HEK293 (cell line): ENCODE results near the gene HES7.

Experiments used
- CTCF ChIA-PET: fragments of 350-600 bp; formaldehyde crosslinking; extraction: SDS; loops from one replicate; lab custom pipeline; 2021; ENCODE audit warnings: antibody characterized with exemption; lab: Yijun Ruan, JAX
- POLR2A ChIA-PET: fragments of 300-600 bp; formaldehyde crosslinking; extraction: SDS; loops from one replicate; lab custom pipeline; 2020; ENCODE audit warnings: antibody characterized with exemption, inconsistent platforms; lab: Yijun Ruan, JAX
- H3K27ac ChIP-seq: fragments of 200-500 bp; sonication (Bioruptor generic); 2 replicates; pipeline ENCODE4 v1.5.1; 2014; ENCODE audit warnings: low read depth, low read length, control low read depth, inconsistent platforms; ENCODE audit errors: extremely low read depth
- H3K36me3 ChIP-seq, 2 experiments: fragments of 200-500 bp in 1 of 2; sonication (Bioruptor generic) in 1 of 2; 1 replicate in 1 of 2; 2 replicates in 1 of 2; pipeline ENCODE4 v1.5.1; 2014 to 2017; ENCODE audit warnings: inconsistent platforms in 2 of 2, low read length in 2 of 2; ENCODE audit not compliant: control insufficient read depth in 2 of 2, insufficient read depth in 1 of 2
- H3K4me1 ChIP-seq: fragments of 200-500 bp; sonication (Bioruptor generic); 2 replicates; pipeline ENCODE4 v1.5.1; 2014; ENCODE audit warnings: mild to moderate bottlenecking, low read length, inconsistent platforms; ENCODE audit not compliant: control insufficient read depth, insufficient read depth
- H3K4me3 ChIP-seq: 2 replicates; pipeline ENCODE4 v1.5.1; 2011; ENCODE audit warnings: low read depth, mild to moderate bottlenecking, control low read depth, low read length, moderate library complexity
- H3K9me3 ChIP-seq: fragments of 200-500 bp; sonication (Bioruptor generic); 2 replicates; pipeline ENCODE4 v1.5.1; 2014; ENCODE audit warnings: low read depth, low read length, inconsistent platforms; ENCODE audit not compliant: control insufficient read depth, insufficient read depth
- FEZF1 ChIP-seq: fragments of 450-650 bp; formaldehyde crosslinking; IDR thresholded peaks from 2 replicates; pipeline ENCODE4 v1.5.1; 2016; ENCODE audit warnings: missing biosample characterization, missing genetic modification characterization
- IKZF3 ChIP-seq: fragments of 450-650 bp; IDR thresholded peaks from 2 replicates; pipeline ENCODE4 v1.5.0; 2018; ENCODE audit warnings: missing biosample characterization, mild to moderate bottlenecking, missing genetic modification characterization, moderate library complexity
- KLF7 ChIP-seq: fragments of 450-650 bp; formaldehyde crosslinking; IDR thresholded peaks from 2 replicates; pipeline ENCODE4 v1.5.1; 2016; ENCODE audit warnings: missing biosample characterization, missing genetic modification characterization, borderline replicate concordance
- KLF9 ChIP-seq: fragments of 450-650 bp; formaldehyde crosslinking; IDR thresholded peaks from 2 replicates; pipeline ENCODE4 v1.5.1; 2016; ENCODE audit warnings: missing biosample characterization, missing genetic modification characterization, low read depth
- TCF7L2 ChIP-seq: IDR thresholded peaks from 2 replicates; pipeline ENCODE4 v1.6.1; 2011; ENCODE audit warnings: low read depth, mild to moderate bottlenecking, inconsistent platforms, low read length, moderate library complexity, borderline replicate concordance
- ZBTB48 ChIP-seq: fragments of 450-650 bp; formaldehyde crosslinking; IDR thresholded peaks from 2 replicates; pipeline ENCODE4 v1.5.1; 2016; ENCODE audit warnings: missing biosample characterization, missing genetic modification characterization
- ZBTB7A ChIP-seq: fragments of 450-650 bp; formaldehyde crosslinking; IDR thresholded peaks from 2 replicates; pipeline ENCODE4 v1.5.1; 2016; ENCODE audit warnings: low read depth, missing biosample characterization, missing genetic modification characterization
- ZEB2 ChIP-seq: fragments of 450-650 bp; formaldehyde crosslinking; IDR thresholded peaks from 2 replicates; pipeline ENCODE4 v1.5.1; 2016; ENCODE audit warnings: missing biosample characterization, missing genetic modification characterization
- ZNF169 ChIP-seq: fragments of 450-650 bp; formaldehyde crosslinking; IDR thresholded peaks from 2 replicates; pipeline ENCODE4 v1.5.1; 2016; ENCODE audit warnings: missing biosample characterization, missing genetic modification characterization
- ZNF24 ChIP-seq: fragments of 450-650 bp; formaldehyde crosslinking; IDR thresholded peaks from 2 replicates; pipeline ENCODE4 v1.5.1; 2016; ENCODE audit warnings: missing biosample characterization, missing genetic modification characterization
- ZNF248 ChIP-seq: fragments of 450-650 bp; formaldehyde crosslinking; IDR thresholded peaks from 2 replicates; pipeline ENCODE4 v1.5.1; 2017; ENCODE audit warnings: missing biosample characterization, missing genetic modification characterization
- ZNF280D ChIP-seq: fragments of 450-650 bp; formaldehyde crosslinking; IDR thresholded peaks from 2 replicates; pipeline ENCODE4 v1.5.1; 2016; ENCODE audit warnings: missing biosample characterization, missing genetic modification characterization
- ZNF362 ChIP-seq: fragments of 450-650 bp; formaldehyde crosslinking; IDR thresholded peaks from 2 replicates; pipeline ENCODE4 v1.5.1; 2016; ENCODE audit warnings: missing biosample characterization, missing genetic modification characterization
- ZNF416 ChIP-seq: fragments of 450-650 bp; formaldehyde crosslinking; IDR thresholded peaks from 2 replicates; pipeline ENCODE4 v1.5.1; 2016; ENCODE audit warnings: missing biosample characterization, missing genetic modification characterization
- ZNF433 ChIP-seq: fragments of 450-650 bp; formaldehyde crosslinking; IDR thresholded peaks from 2 replicates; pipeline ENCODE4 v1.5.1; 2016; ENCODE audit warnings: missing biosample characterization, missing genetic modification characterization, low read depth
- ZNF521 ChIP-seq: fragments of 450-650 bp; formaldehyde crosslinking; IDR thresholded peaks from 2 replicates; pipeline ENCODE4 v1.5.1; 2017; ENCODE audit warnings: missing biosample characterization, mild to moderate bottlenecking, missing genetic modification characterization
- ZNF544 ChIP-seq: fragments of 450-650 bp; formaldehyde crosslinking; IDR thresholded peaks from 2 replicates; pipeline ENCODE4 v1.5.0; 2017; ENCODE audit warnings: missing biosample characterization, missing genetic modification characterization
- ZNF548 ChIP-seq: fragments of 450-650 bp; formaldehyde crosslinking; IDR thresholded peaks from 2 replicates; pipeline ENCODE4 v1.5.1; 2016; ENCODE audit warnings: missing biosample characterization, missing genetic modification characterization
- ZNF549 ChIP-seq: fragments of 450-650 bp; IDR thresholded peaks from 2 replicates; pipeline ENCODE4 v1.5.1; 2018; ENCODE audit warnings: missing biosample characterization, missing genetic modification characterization, mild to moderate bottlenecking, inconsistent platforms, moderate library complexity
- ZNF555 ChIP-seq: fragments of 450-650 bp; formaldehyde crosslinking; conservative IDR thresholded peaks from 2 replicates; pipeline ENCODE4 v1.5.1; 2017; ENCODE audit warnings: missing biosample characterization, mild to moderate bottlenecking, missing genetic modification characterization, inconsistent platforms
- ZNF558 ChIP-seq: fragments of 450-650 bp; formaldehyde crosslinking; IDR thresholded peaks from 2 replicates; pipeline ENCODE4 v1.5.1; 2016; ENCODE audit warnings: missing biosample characterization, missing genetic modification characterization
- ZNF585B ChIP-seq: fragments of 450-650 bp; formaldehyde crosslinking; IDR thresholded peaks from 2 replicates; pipeline ENCODE4 v1.5.1; 2016; ENCODE audit warnings: missing biosample characterization, missing genetic modification characterization
- ZNF596 ChIP-seq: fragments of 450-650 bp; IDR thresholded peaks from 2 replicates; pipeline ENCODE4 v1.5.0; 2018; ENCODE audit warnings: missing biosample characterization, mild to moderate bottlenecking, missing genetic modification characterization, moderate library complexity
- ZNF623 ChIP-seq: fragments of 450-650 bp; formaldehyde crosslinking; IDR thresholded peaks from 2 replicates; pipeline ENCODE4 v1.5.1; 2016; ENCODE audit warnings: missing biosample characterization, missing genetic modification characterization
- ZNF704 ChIP-seq: fragments of 450-650 bp; formaldehyde crosslinking; IDR thresholded peaks from 2 replicates; pipeline ENCODE4 v1.5.1; 2016; ENCODE audit warnings: missing biosample characterization, missing genetic modification characterization
- ZNF777 ChIP-seq: fragments of 450-650 bp; formaldehyde crosslinking; IDR thresholded peaks from 2 replicates; pipeline ENCODE4 v1.5.1; 2017; ENCODE audit warnings: missing biosample characterization, missing genetic modification characterization, borderline replicate concordance
- ZNF785 ChIP-seq: fragments of 450-650 bp; formaldehyde crosslinking; IDR thresholded peaks from 2 replicates; pipeline ENCODE4 v1.5.1; 2016; ENCODE audit warnings: missing biosample characterization, missing genetic modification characterization
- ZNF792 ChIP-seq: fragments of 450-650 bp; formaldehyde crosslinking; IDR thresholded peaks from 2 replicates; pipeline ENCODE4 v1.5.1; 2016; ENCODE audit warnings: missing biosample characterization, missing genetic modification characterization
- ZSCAN5A ChIP-seq: fragments of 450-650 bp; formaldehyde crosslinking; IDR thresholded peaks from 2 replicates; pipeline ENCODE4 v1.5.1; 2016; ENCODE audit warnings: missing biosample characterization, missing genetic modification characterization
- TF ChIP-seq, protein P1 (sequence below): fragments of 450-650 bp; formaldehyde crosslinking; IDR thresholded peaks from 2 replicates; pipeline ENCODE4 v1.5.1; 2016; ENCODE audit warnings: missing biosample characterization, missing genetic modification characterization

HES7 gene

DNA sequence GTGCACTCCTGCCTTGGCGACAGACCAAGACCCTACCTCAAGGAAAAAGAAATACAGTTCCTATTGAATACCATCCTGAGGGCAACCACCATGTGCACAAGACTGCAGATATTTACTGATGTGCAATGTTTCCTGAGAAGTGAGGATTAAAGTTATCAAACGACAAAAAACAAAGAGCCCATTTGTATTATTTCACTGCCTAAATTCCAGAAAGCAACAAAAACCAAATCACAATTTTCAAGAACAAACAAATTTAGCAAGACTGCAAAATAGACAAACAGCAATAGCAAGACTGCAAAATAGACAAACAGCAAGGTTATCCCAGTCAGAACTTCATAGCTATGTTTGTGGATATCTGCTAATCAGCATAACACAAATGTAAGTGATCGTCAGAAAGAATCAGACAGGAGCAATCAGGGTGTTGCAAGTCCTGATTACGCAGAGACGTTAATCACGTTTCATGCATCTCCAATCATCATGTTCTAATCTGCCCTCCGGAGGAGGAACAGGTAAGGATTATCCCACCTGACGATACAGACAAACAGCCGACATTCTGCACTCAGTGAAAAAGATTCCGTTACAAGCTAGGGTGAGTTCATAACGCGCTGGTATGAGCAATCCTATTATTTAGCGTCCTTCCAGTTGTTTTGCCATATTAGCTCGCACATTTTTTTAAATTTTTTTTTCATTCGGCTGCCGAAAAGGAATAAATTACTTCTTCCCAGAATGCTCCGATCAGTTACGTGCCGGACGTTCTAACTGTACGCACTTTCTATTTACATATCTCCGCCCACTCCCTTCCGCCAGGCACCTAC lies 49.4 kb upstream of the HES7 start:
- Histone ChIP-seq H3K36me3 (no peaks in the 10 kb centered on the region), H3K9me3 (no peaks in the 10 kb centered on the region), H3K4me3 (peak overlapping the region; percentile 53), H3K27ac (peak overlapping the region; percentile 89), H3K4me1 (peaks cover 10% of the 10 kb centered on the region)
- ChIA-PET CTCF (interaction anchor here (0.7 to 1.9 kb wide), 8 partner anchors 10 to 128 kb away, joined by 3 to 10 read pairs (median 4); partner anchors contain the start of gene ALOXE3), POLR2A (interaction anchor here (0.5 to 3.4 kb wide), 34 partner anchors 9 to 769 kb away, joined by 3 to 68 read pairs (median 6); partner anchors contain the start of genes AURKB, BORCS6, CTC1 and HES7)
- TF ChIP-seq ZNF704 (tag by site-specific recombination) (no peak), ZNF785 (peak; percentile 73; the same call in 1 of the 2 replicates), KLF9 (tag by site-specific recombination) (no peak), ZNF169 (tag by site-specific recombination) (no peak), ZEB2 (tag by site-specific recombination) (peak; percentile 100), ZNF623 (peak; percentile 26), ZNF521 (tag by site-specific recombination) (no peak), ZNF792 (tag by site-specific recombination) (no peak), ZNF416 (no peak), ZNF544 (tag by site-specific recombination) (no peak), ZNF248 (tag by site-specific recombination) (no peak), ZSCAN5A (peak; percentile 87; the same call in 1 of the 2 replicates), ZNF24 (tag by site-specific recombination) (peak; percentile 91), ZNF585B (tag by site-specific recombination) (no peak), ZNF433 (0 out of 2 replicates have a peak, but pooled peaks have one; percentile 32), KLF7 (peak; percentile 61; the same call in 1 of the 2 replicates), ZBTB7A (peak; percentile 78; the same call in 1 of the 2 replicates), ZNF549 (tag by site-specific recombination) (no peak), ZNF558 (tag by site-specific recombination) (peak; percentile 86; the same call in 1 of the 2 replicates), FEZF1 (tag by site-specific recombination) (peak; percentile 90), TCF7L2 (peak; percentile 37; the same call in 1 of the 2 replicates), ZNF362 (tag by site-specific recombination) (peak; percentile 78; the same call in 1 of the 2 replicates), ZNF548 (tag by site-specific recombination) (no peak), ZNF777 (tag by site-specific recombination) (peak; percentile 47; the same call in 1 of the 2 replicates), ZNF596 (tag by site-specific recombination) (0 out of 2 replicates have a peak, but pooled peaks have one; percentile 34), ZNF280D (no peak), ZNF555 (tag by site-specific recombination) (no peak), ZBTB48 (tag by site-specific recombination) (no peak), IKZF3 (tag by site-specific recombination) (peak; percentile 97)
- TF ChIP-seq, protein P1, sequence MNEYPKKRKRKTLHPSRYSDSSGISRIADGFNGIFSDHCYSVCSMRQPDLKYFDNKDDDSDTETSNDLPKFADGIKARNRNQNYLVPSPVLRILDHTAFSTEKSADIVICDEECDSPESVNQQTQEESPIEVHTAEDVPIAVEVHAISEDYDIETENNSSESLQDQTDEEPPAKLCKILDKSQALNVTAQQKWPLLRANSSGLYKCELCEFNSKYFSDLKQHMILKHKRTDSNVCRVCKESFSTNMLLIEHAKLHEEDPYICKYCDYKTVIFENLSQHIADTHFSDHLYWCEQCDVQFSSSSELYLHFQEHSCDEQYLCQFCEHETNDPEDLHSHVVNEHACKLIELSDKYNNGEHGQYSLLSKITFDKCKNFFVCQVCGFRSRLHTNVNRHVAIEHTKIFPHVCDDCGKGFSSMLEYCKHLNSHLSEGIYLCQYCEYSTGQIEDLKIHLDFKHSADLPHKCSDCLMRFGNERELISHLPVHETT (tag by site-specific recombination) = peak; percentile 94
